Measurements from ENCODE around the gene TTLL4. TPM values are rescaled to one million over a fixed set of nuclear protein-coding genes. Genes with fewer than 3 reads are reported as not detected.

Gene TTLL4
- total RNA-seq = 10 to 100 TPM; 16.9 to 29.6 (median 24.4) TPM
- total RNA-seq (2013) = 10.6 TPM
- 10.6 to 64.2 (median 20.0) reads per million in 29 experiments for total RNA-seq

GRCh38 chr2:218710687-218711549 lies at the start of gene TTLL4:
TSS of gene TTLL4 (plus strand) at chr2:218710835. CDS start at chr2:218737677, 26,842 bp downstream.
- H3K4me1 ChIP-seq (ENCODE audit: control insufficient read depth in 1 of 2, extremely low read depth in 1 of 2, insufficient read depth in 2 of 2, low read length in 2 of 2) = peaks cover 6 to 21% of the 10 kb centered on the region in 2 experiments
- CTCF ChIA-PET = interaction anchor here (0.6 to 1.9 kb wide), 15 partner anchors 11 to 677 kb away, joined by 3 to 11 read pairs (median 4); partner anchors contain the start of genes AAMP (in 1 of the 2), BCS1L (in 1 of the 2), DNPEP (in 1 of the 2) and PNKD (in 1 of the 2)
- H3K27me3 ChIP-seq (replicated peaks in 1 of 2; ENCODE audit: control insufficient read depth in 2 of 2, extremely low read depth in 1 of 2, insufficient read depth in 2 of 2, low read length in 1 of 2) = peaks cover 0 to 6% of the 10 kb centered on the region in 2 experiments
- no peaks in the 10 kb centered on the region for H3K36me3 ChIP-seq (ENCODE audit: control insufficient read depth in 2 of 2, extremely low read depth in 1 of 2, insufficient read depth in 1 of 2, low read length in 1 of 2)
- ATAC-seq (replicated peaks in 1 of 4) = peak; percentile 97 to 100 (median 98)
- H3K36me3 Mint-ChIP-seq = peaks cover 2% of the 10 kb centered on the region
- H3K9me3 Mint-ChIP-seq = no peaks in the 10 kb centered on the region
- peak within 1 kb of the TSS; percentile 78 for H3K27ac ChIP-seq (ENCODE audit: low read length)
- under 1% methylated on average over 72 of the region's 74 CpGs for WGBS (ENCODE audit: insufficient coverage)
- POLR2A ChIA-PET = interaction anchor here (0.6 to 0.7 kb wide), 4 partner anchors 51 to 485 kb away, joined by 3 to 6 read pairs (median 4); partner anchors contain the start of genes BCS1L (in 1 of the 2) and ZNF142 (in 1 of the 2)
- peak within 1 kb of the TSS; percentile 92 to 98 (median 95) for H3K4me3 Mint-ChIP-seq
- peak within 1 kb of the TSS; percentile 86 to 87 for H3K27ac Mint-ChIP-seq
- H3K9me3 ChIP-seq = no peaks in the 10 kb centered on the region
- peak within 1 kb of the TSS; percentile 81 to 98 for H3K4me3 ChIP-seq (ENCODE audit: control insufficient read depth in 1 of 2, extremely low read depth in 1 of 2, low read length in 1 of 2)
- peaks cover 5 to 9% of the 10 kb centered on the region in 2 donors for H3K27me3 Mint-ChIP-seq
- DNase-seq = peak; percentile 95 to 99 (median 98)
- peaks cover 19 to 22% (median 21%) of the 10 kb centered on the region in 3 donors for H3K4me1 Mint-ChIP-seq

DNA sequence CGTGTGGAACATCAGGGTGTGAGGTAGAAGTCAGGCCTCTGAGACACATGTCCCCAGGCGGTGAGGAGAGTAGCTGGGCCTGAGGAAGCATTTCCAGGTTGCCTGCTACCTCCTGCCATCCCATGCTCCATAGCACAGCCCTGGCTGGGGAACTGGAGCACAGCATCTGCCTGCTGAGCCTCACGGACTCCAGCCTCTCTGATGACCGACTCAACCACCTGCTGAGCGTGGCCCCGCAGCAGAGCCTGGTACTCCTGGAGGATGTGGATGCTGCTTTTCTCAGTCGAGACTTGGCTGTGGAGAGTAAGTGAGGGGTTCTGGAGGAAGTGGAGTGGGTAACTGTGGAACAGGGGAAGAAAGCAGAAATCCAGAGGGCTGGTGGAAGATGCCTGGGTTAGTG lies 48.3 kb upstream of the TTLL4 start:
- peaks cover 12 to 48% of the 10 kb centered on the region in 2 donors for H3K36me3 ChIP-seq (ENCODE audit: control insufficient read depth in 2 of 2, extremely low read depth in 1 of 2, insufficient read depth in 1 of 2, low read length in 1 of 2)
- Mint-ChIP-seq H3K27ac (no peak overlapping the region), H3K9me3 (no peaks in the 10 kb centered on the region), H3K27me3 (no peaks in the 10 kb centered on the region), H3K36me3 (peaks cover 51% of the 10 kb centered on the region), H3K4me3 (no peak overlapping the region), H3K4me1 (peaks cover 26 to 29% (median 28%) of the 10 kb centered on the region in 3 donors)
- no peak overlapping the region for H3K27ac ChIP-seq (ENCODE audit: low read length)
- peaks cover 2 to 18% of the 10 kb centered on the region in 2 experiments for H3K4me1 ChIP-seq (ENCODE audit: control insufficient read depth in 1 of 2, extremely low read depth in 1 of 2, insufficient read depth in 2 of 2, low read length in 2 of 2)
- no peaks in the 10 kb centered on the region for H3K9me3 ChIP-seq
- ChIA-PET CTCF (no interaction called here), POLR2A (no interaction called here)
- H3K4me3 ChIP-seq (ENCODE audit: control insufficient read depth in 1 of 2, extremely low read depth in 1 of 2, low read length in 1 of 2) = no peak overlapping the region
- WGBS (ENCODE audit: insufficient coverage) = 93% methylated on average over 7 of the region's 7 CpGs
- H3K27me3 ChIP-seq (replicated peaks in 1 of 2; ENCODE audit: control insufficient read depth in 2 of 2, extremely low read depth in 1 of 2, insufficient read depth in 2 of 2, low read length in 1 of 2) = no peaks in the 10 kb centered on the region
- ATAC-seq (replicated peaks in 1 of 4) (no peak), DNase-seq (no peak)

- Histone ChIP-seq H3K27ac (ENCODE audit: low read length) (no peak overlapping the region), H3K36me3 (ENCODE audit: control insufficient read depth in 2 of 2, extremely low read depth in 1 of 2, insufficient read depth in 1 of 2, low read length in 1 of 2) (peaks cover 12 to 50% of the 10 kb centered on the region in 2 donors), H3K4me1 (ENCODE audit: control insufficient read depth in 1 of 2, extremely low read depth in 1 of 2, insufficient read depth in 2 of 2, low read length in 2 of 2) (peaks cover 2 to 18% of the 10 kb centered on the region in 2 experiments), H3K4me3 (ENCODE audit: control insufficient read depth in 1 of 2, extremely low read depth in 1 of 2, low read length in 1 of 2) (no peak overlapping the region), H3K9me3 (no peaks in the 10 kb centered on the region), H3K27me3 (replicated peaks in 1 of 2; ENCODE audit: control insufficient read depth in 2 of 2, extremely low read depth in 1 of 2, insufficient read depth in 2 of 2, low read length in 1 of 2) (no peaks in the 10 kb centered on the region)
- DNase-seq = no peak
- Mint-ChIP-seq H3K27me3 (no peaks in the 10 kb centered on the region), H3K4me3 (no peak overlapping the region), H3K36me3 (peaks cover 52% of the 10 kb centered on the region), H3K4me1 (peaks cover 23 to 25% (median 24%) of the 10 kb centered on the region in 3 donors), H3K9me3 (no peaks in the 10 kb centered on the region), H3K27ac (no peak overlapping the region)
- ATAC-seq (replicated peaks in 1 of 4) = no peak
- ChIA-PET POLR2A (no interaction called here), CTCF (no interaction called here)
- 95% methylated on average over 5 of the region's 10 CpGs for WGBS (ENCODE audit: insufficient coverage)
Measured at GRCh38 chr2:218662827-218663226, 47.8 kb upstream of the TTLL4 start.

DNA sequence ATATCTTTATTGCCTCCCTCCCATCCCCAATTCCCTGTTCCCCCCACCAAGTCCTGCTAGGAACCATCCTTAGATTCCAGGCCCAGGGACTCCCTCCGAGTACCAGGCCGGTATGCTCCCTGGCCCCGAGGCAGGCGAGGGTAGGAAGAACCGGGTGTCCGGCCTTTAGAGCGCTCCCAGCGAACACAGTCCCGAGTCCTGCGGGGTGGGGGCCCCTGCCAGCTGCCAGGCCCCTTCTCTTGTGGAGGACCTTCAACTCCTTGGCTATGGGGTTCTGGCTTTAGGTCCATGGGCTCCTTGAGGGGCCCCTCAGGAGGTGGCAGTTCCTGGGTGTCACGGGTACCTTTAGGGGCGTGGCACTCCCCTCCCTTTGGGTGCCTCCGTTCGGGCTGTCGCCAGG lies 46.7 kb upstream of the TTLL4 start:
- Histone ChIP-seq H3K4me1 (ENCODE audit: control insufficient read depth in 1 of 2, extremely low read depth in 1 of 2, insufficient read depth in 2 of 2, low read length in 2 of 2) (peaks cover 2 to 8% of the 10 kb centered on the region in 2 experiments), H3K4me3 (ENCODE audit: control insufficient read depth in 1 of 2, extremely low read depth in 1 of 2, low read length in 1 of 2) (no peak overlapping the region), H3K9me3 (no peaks in the 10 kb centered on the region), H3K27ac (ENCODE audit: low read length) (no peak overlapping the region), H3K36me3 (ENCODE audit: control insufficient read depth in 2 of 2, extremely low read depth in 1 of 2, insufficient read depth in 1 of 2, low read length in 1 of 2) (peaks cover 12 to 60% of the 10 kb centered on the region in 2 donors), H3K27me3 (replicated peaks in 1 of 2; ENCODE audit: control insufficient read depth in 2 of 2, extremely low read depth in 1 of 2, insufficient read depth in 2 of 2, low read length in 1 of 2) (no peaks in the 10 kb centered on the region)
- Mint-ChIP-seq H3K27ac (no peak overlapping the region), H3K27me3 (no peaks in the 10 kb centered on the region), H3K4me3 (no peak overlapping the region), H3K9me3 (no peaks in the 10 kb centered on the region), H3K36me3 (peaks cover 57% of the 10 kb centered on the region), H3K4me1 (peaks cover 13 to 15% (median 14%) of the 10 kb centered on the region in 3 donors)
- DNase-seq (no peak), ATAC-seq (replicated peaks in 1 of 4) (no peak)
- CTCF ChIA-PET = interaction anchor here in 1 of 2 donors (0.6 kb wide), 1 partner anchor 657 kb away, joined by 3 read pairs; no protein-coding TSS in a partner anchor
- 97% methylated on average over 15 of the region's 15 CpGs for WGBS (ENCODE audit: insufficient coverage)
- POLR2A ChIA-PET = no interaction called here

DNA sequence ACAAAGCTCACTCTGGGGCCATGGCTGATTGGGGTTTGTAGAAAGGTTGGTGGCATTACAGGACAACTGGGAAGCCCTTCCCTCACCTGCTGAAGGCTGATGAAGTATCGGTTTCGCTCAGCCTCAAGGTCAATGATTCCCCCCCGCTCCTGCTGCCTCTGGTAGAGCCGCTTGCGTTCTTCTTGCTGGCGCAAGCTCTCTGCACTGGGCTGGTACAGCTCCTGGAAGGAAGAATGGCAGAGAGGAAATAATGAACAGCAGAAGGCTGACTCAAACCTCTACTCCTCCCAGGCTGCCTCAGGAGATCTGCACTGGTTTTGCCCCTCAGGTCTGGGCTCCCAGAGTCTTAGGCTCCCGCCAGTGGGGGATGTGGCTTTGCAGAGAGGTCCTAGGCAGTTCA lies 46.0 kb upstream of the TTLL4 start:
- CTCF ChIA-PET = interaction anchor here in 1 of 2 donors (0.6 kb wide), 1 partner anchor 656 kb away, joined by 3 read pairs; no protein-coding TSS in a partner anchor
- Mint-ChIP-seq H3K9me3 (no peaks in the 10 kb centered on the region), H3K27me3 (no peaks in the 10 kb centered on the region), H3K36me3 (peaks cover 57% of the 10 kb centered on the region), H3K4me3 (no peak overlapping the region), H3K4me1 (peaks cover 8 to 14% (median 11%) of the 10 kb centered on the region in 3 donors), H3K27ac (no peak overlapping the region)
- POLR2A ChIA-PET = interaction anchor here in 1 of 2 donors (0.7 kb wide), 1 partner anchor 435 kb away, joined by 3 read pairs; no protein-coding TSS in a partner anchor
- WGBS (ENCODE audit: insufficient coverage) = no CpG with 5 or more reads among the region's 7 CpGs
- H3K4me3 ChIP-seq (ENCODE audit: control insufficient read depth in 1 of 2, extremely low read depth in 1 of 2, low read length in 1 of 2) = no peak overlapping the region
- H3K36me3 ChIP-seq (ENCODE audit: control insufficient read depth in 2 of 2, extremely low read depth in 1 of 2, insufficient read depth in 1 of 2, low read length in 1 of 2) = peaks cover 12 to 67% of the 10 kb centered on the region in 2 donors
- H3K27me3 ChIP-seq (replicated peaks in 1 of 2; ENCODE audit: control insufficient read depth in 2 of 2, extremely low read depth in 1 of 2, insufficient read depth in 2 of 2, low read length in 1 of 2) = no peaks in the 10 kb centered on the region
- H3K27ac ChIP-seq (ENCODE audit: low read length) = no peak overlapping the region
- no peak for DNase-seq
- ATAC-seq (replicated peaks in 1 of 4) = no peak
- H3K9me3 ChIP-seq = no peaks in the 10 kb centered on the region
- peaks cover 2 to 6% of the 10 kb centered on the region in 2 experiments for H3K4me1 ChIP-seq (ENCODE audit: control insufficient read depth in 1 of 2, extremely low read depth in 1 of 2, insufficient read depth in 2 of 2, low read length in 2 of 2)

- H3K27ac Mint-ChIP-seq = peak overlapping the region; percentile 96 to 98
- no peaks in the 10 kb centered on the region for H3K9me3 Mint-ChIP-seq
- ChIA-PET CTCF (interaction anchor here (0.7 to 1.8 kb wide), 5 partner anchors 11 to 414 kb away, joined by 3 to 16 read pairs (median 3); partner anchors contain the start of genes BCS1L (in 1 of the 2), TTLL4 (in 1 of the 2) and ZNF142 (in 1 of the 2)), POLR2A (interaction anchor here (0.6 to 1.5 kb wide), 4 partner anchors 13 to 409 kb away, joined by 3 to 10 read pairs (median 3); partner anchors contain the start of genes BCS1L (in 1 of the 2) and ZNF142 (in 1 of the 2))
- Histone ChIP-seq H3K9me3 (no peaks in the 10 kb centered on the region), H3K27ac (ENCODE audit: low read length) (peak overlapping the region; percentile 67), H3K4me1 (ENCODE audit: control insufficient read depth in 1 of 2, extremely low read depth in 1 of 2, insufficient read depth in 2 of 2, low read length in 2 of 2) (peaks cover 5 to 17% of the 10 kb centered on the region in 2 experiments), H3K27me3 (replicated peaks in 1 of 2; ENCODE audit: control insufficient read depth in 2 of 2, extremely low read depth in 1 of 2, insufficient read depth in 2 of 2, low read length in 1 of 2) (no peaks in the 10 kb centered on the region), H3K4me3 (ENCODE audit: control insufficient read depth in 1 of 2, extremely low read depth in 1 of 2, low read length in 1 of 2) (peak overlapping the region; percentile 86 to 93), H3K36me3 (ENCODE audit: control insufficient read depth in 2 of 2, extremely low read depth in 1 of 2, insufficient read depth in 1 of 2, low read length in 1 of 2) (peaks cover 0 to 29% of the 10 kb centered on the region in 2 donors)
- H3K4me1 Mint-ChIP-seq = peaks cover 23 to 31% (median 27%) of the 10 kb centered on the region in 3 donors
- H3K36me3 Mint-ChIP-seq = peaks cover 17% of the 10 kb centered on the region
- 29% methylated on average over 9 of the region's 12 CpGs for WGBS (ENCODE audit: insufficient coverage)
- H3K27me3 Mint-ChIP-seq = no peaks in the 10 kb centered on the region
- H3K4me3 Mint-ChIP-seq = peak overlapping the region; percentile 97 to 100 (median 99)
- DNase-seq (peak in 2 of 35 experiments; percentile 13 to 14), ATAC-seq (replicated peaks in 1 of 4) (peak in 2 of 4 experiments; percentile 4 to 5)
Measured at GRCh38 chr2:218671097-218671653, 39.5 kb upstream of the TTLL4 start.
